GM12892 (cell line): Measurements from ENCODE around the gene NLGN4Y.

Experiments used
- POLR2A ChIP-seq: IDR thresholded peaks from 2 replicates; pipeline ENCODE4 v1.6.1; 2011; ENCODE audit warnings: low read depth, low read length, control low read depth
- POLR2AphosphoS5 ChIP-seq: IDR thresholded peaks from 2 replicates; pipeline ENCODE4 v1.6.1; 2011; ENCODE audit warnings: low read depth, low read length, control low read depth
- TAF1 ChIP-seq: IDR thresholded peaks from 2 replicates; pipeline ENCODE4 v1.6.1; 2011; ENCODE audit warnings: low read depth, mild to moderate bottlenecking, control low read depth, low read length, borderline replicate concordance

GRCh38 chrY:14748329-14748728 is 224.0 kb downstream of the NLGN4Y start:
- TF ChIP-seq POLR2AphosphoS5 (no peak), POLR2A (no peak), TAF1 (no peak)
